Measurements from ENCODE around the gene MATN4.
"Not testable (repeated sequence)": the region's sequence is repeated elsewhere in the genome, so short reads cannot be mapped to it uniquely, and the experiment has no call there.

The MATN4 gene

DNA sequence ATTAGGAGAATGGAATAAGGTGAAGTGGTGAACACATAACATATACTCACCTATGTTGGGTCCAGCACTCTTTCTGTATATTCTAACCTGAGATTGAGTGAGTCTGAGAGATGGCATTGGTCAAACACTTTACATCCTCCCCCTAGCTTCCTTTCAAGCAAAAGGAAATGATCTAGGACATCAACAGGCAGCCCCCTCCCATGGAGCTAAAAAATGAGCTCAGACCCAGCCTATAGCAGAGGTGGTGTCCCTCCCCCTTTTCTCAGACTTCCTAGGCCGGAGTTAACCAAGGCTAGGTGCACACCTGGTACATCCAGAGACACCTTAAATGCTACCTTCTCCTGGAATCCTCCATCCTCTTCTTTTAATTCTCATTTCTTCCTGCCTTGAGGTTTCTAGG, 45.6 kb upstream of the MATN4 start:
- H3K27me3 ChIP-seq (replicated peaks; ENCODE audit: insufficient read depth, low read length) = no peaks in the 10 kb centered on the region
- H2AFZ ChIP-seq (ENCODE audit: low read length) = no peak overlapping the region
- peaks cover 22% of the 10 kb centered on the region for H3K4me1 ChIP-seq (ENCODE audit: low read length)
- DNase-seq = no peak
- peaks cover 3% of the 10 kb centered on the region; the same call in 1 of the 2 replicates for H3F3A ChIP-seq (ENCODE audit: insufficient read depth, low read length)
- H3K9me2 ChIP-seq (replicated peaks; ENCODE audit: insufficient read depth, low read length) = no peaks in the 10 kb centered on the region
- TF ChIP-seq EZH2 (optimal IDR thresholded peaks at IDR 0.05; ENCODE audit: low read depth, low read length) (no peak), EZH2phosphoT487 (IDR thresholded peaks at IDR 0.05; ENCODE audit: low read length) (no peak)
- TF ChIP-seq, protein P1, sequence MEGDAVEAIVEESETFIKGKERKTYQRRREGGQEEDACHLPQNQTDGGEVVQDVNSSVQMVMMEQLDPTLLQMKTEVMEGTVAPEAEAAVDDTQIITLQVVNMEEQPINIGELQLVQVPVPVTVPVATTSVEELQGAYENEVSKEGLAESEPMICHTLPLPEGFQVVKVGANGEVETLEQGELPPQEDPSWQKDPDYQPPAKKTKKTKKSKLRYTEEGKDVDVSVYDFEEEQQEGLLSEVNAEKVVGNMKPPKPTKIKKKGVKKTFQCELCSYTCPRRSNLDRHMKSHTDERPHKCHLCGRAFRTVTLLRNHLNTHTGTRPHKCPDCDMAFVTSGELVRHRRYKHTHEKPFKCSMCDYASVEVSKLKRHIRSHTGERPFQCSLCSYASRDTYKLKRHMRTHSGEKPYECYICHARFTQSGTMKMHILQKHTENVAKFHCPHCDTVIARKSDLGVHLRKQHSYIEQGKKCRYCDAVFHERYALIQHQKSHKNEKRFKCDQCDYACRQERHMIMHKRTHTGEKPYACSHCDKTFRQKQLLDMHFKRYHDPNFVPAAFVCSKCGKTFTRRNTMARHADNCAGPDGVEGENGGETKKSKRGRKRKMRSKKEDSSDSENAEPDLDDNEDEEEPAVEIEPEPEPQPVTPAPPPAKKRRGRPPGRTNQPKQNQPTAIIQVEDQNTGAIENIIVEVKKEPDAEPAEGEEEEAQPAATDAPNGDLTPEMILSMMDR (IDR thresholded peaks at IDR 0.05; ENCODE audit: low read length) = no peak
- H3K27ac ChIP-seq (ENCODE audit: low read length) = no peak overlapping the region
- H3K4me3 ChIP-seq (ENCODE audit: low read length) = no peak overlapping the region
- no peak overlapping the region for H3K9ac ChIP-seq (ENCODE audit: low read length)
- H3K79me2 ChIP-seq (ENCODE audit: low read length) = no peaks in the 10 kb centered on the region
- no peak overlapping the region for H3K4me2 ChIP-seq (ENCODE audit: low read depth, low read length)
- H3K9me3 ChIP-seq (replicated peaks; ENCODE audit: insufficient read depth, low read length) = no peaks in the 10 kb centered on the region
- H4K20me1 ChIP-seq (ENCODE audit: insufficient read depth, low read length) = no peaks in the 10 kb centered on the region
- H3K36me3 ChIP-seq (replicated peaks; ENCODE audit: insufficient read depth, low read length) = no peaks in the 10 kb centered on the region

DNA sequence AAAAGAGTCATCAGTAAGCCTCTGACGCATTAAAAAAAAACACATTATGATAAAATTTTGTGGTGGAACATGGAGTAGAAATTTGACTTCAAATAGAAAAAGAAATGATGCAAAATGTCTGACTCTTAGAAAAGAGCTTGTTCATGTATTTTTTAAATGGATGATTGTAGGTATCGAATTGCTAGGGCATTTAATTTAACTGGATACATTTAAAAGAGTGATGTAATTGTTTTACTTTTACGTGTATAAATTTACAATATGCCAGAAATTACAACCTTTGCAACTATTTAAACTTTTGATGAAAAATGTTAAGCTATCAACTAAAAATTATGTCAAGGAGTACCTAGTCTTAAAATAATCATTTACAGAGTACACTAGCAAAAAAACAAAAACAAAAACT, 44.6 kb upstream of the MATN4 start:
- H3K9me3 ChIP-seq (replicated peaks; ENCODE audit: insufficient read depth, low read length) = no peaks in the 10 kb centered on the region
- no peaks in the 10 kb centered on the region for H3K27me3 ChIP-seq (replicated peaks; ENCODE audit: insufficient read depth, low read length)
- peaks cover 3% of the 10 kb centered on the region; the same call in 1 of the 2 replicates for H3F3A ChIP-seq (ENCODE audit: insufficient read depth, low read length)
- no peak overlapping the region for H3K4me3 ChIP-seq (ENCODE audit: low read length)
- DNase-seq = no peak
- H3K36me3 ChIP-seq (replicated peaks; ENCODE audit: insufficient read depth, low read length) = no peaks in the 10 kb centered on the region
- no peak overlapping the region for H3K9ac ChIP-seq (ENCODE audit: low read length)
- H4K20me1 ChIP-seq (ENCODE audit: insufficient read depth, low read length) = no peaks in the 10 kb centered on the region
- H3K79me2 ChIP-seq (ENCODE audit: low read length) = no peaks in the 10 kb centered on the region
- TF ChIP-seq EZH2phosphoT487 (IDR thresholded peaks at IDR 0.05; ENCODE audit: low read length) = no peak
- TF ChIP-seq, protein P1 (IDR thresholded peaks at IDR 0.05; ENCODE audit: low read length) = no peak
- TF ChIP-seq EZH2 (optimal IDR thresholded peaks at IDR 0.05; ENCODE audit: low read depth, low read length) = no peak
- H3K4me2 ChIP-seq (ENCODE audit: low read depth, low read length) = no peak overlapping the region
- H3K9me2 ChIP-seq (replicated peaks; ENCODE audit: insufficient read depth, low read length) = no peaks in the 10 kb centered on the region
- H2AFZ ChIP-seq (ENCODE audit: low read length) = no peak overlapping the region
- peaks cover 17% of the 10 kb centered on the region for H3K4me1 ChIP-seq (ENCODE audit: low read length)
- no peak overlapping the region for H3K27ac ChIP-seq (ENCODE audit: low read length)

DNA sequence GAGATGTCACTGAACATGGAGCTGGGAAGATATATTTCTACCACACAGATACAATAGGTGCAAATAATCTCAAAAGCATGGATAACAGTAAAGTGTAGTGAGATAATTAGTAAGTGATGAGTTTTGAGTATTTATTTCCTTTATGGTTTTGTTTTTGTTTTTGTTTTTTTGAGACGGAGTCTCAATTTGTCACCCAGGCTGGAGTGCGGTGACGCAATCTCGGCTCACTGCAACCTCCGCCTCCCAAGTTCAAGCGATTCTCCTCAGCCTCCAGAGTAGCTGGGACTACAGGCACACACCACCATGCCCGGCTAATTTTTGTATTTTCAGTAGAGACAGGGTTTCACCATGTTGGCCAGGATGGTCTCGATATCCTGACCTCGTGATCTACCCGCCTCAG, 42.7 kb upstream of the MATN4 start:
- H3K79me2 ChIP-seq (ENCODE audit: low read length); H3K4me3 ChIP-seq (ENCODE audit: low read length); H3K36me3 ChIP-seq (replicated peaks; ENCODE audit: insufficient read depth, low read length); H4K20me1 ChIP-seq (ENCODE audit: insufficient read depth, low read length); H3K9me3 ChIP-seq (replicated peaks; ENCODE audit: insufficient read depth, low read length); H3K9ac ChIP-seq (ENCODE audit: low read length); H3K27ac ChIP-seq (ENCODE audit: low read length); H3F3A ChIP-seq (ENCODE audit: insufficient read depth, low read length); H3K4me2 ChIP-seq (ENCODE audit: low read depth, low read length); H3K9me2 ChIP-seq (replicated peaks; ENCODE audit: insufficient read depth, low read length); H2AFZ ChIP-seq (ENCODE audit: low read length); DNase-seq; H3K27me3 ChIP-seq (replicated peaks; ENCODE audit: insufficient read depth, low read length): not testable (repeated sequence)
- H3K4me1 ChIP-seq (ENCODE audit: low read length) = peaks cover 12% of the 10 kb centered on the region

DNA sequence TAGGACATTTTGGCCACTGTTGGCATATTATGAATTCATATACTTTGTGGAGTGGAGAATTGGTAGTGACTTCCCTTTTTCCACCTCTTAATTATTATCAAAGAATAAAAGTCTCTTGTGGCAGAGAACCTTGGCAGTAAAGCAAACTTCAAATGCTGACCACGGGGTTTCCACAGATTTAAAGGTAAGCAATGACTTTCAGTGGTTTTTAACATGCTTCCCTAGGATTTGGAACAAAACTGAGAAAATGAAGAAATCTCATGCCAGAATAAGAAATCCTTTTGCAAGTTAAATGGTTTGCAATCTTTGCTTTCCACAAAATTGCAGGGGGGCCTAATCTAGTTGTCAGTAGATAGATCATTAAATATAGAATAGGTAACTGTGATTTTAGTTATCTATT, 42.1 kb upstream of the MATN4 start:
- H2AFZ ChIP-seq (ENCODE audit: low read length) = no peak overlapping the region

More for the DNA sequence above, 42.1 kb upstream of the MATN4 start:
- Histone ChIP-seq H3K9ac (ENCODE audit: low read length) (no peak overlapping the region), H3K4me2 (ENCODE audit: low read depth, low read length) (no peak overlapping the region), H3F3A (ENCODE audit: insufficient read depth, low read length) (no peaks in the 10 kb centered on the region), H3K36me3 (replicated peaks; ENCODE audit: insufficient read depth, low read length) (no peaks in the 10 kb centered on the region), H3K4me3 (ENCODE audit: low read length) (no peak overlapping the region), H3K9me3 (replicated peaks; ENCODE audit: insufficient read depth, low read length) (no peaks in the 10 kb centered on the region), H3K27ac (ENCODE audit: low read length) (no peak overlapping the region), H3K79me2 (ENCODE audit: low read length) (no peaks in the 10 kb centered on the region), H4K20me1 (ENCODE audit: insufficient read depth, low read length) (no peaks in the 10 kb centered on the region), H3K4me1 (ENCODE audit: low read length) (0 out of 2 replicates have a peak, but pooled peaks cover 7% of the 10 kb centered on the region), H3K27me3 (replicated peaks; ENCODE audit: insufficient read depth, low read length) (peaks cover 8% of the 10 kb centered on the region; the same call in 1 of the 2 replicates), H3K9me2 (replicated peaks; ENCODE audit: insufficient read depth, low read length) (no peaks in the 10 kb centered on the region)
- DNase-seq = no peak
- TF ChIP-seq, protein P1 (IDR thresholded peaks at IDR 0.05; ENCODE audit: low read length) = no peak
- TF ChIP-seq EZH2phosphoT487 (IDR thresholded peaks at IDR 0.05; ENCODE audit: low read length) (no peak), EZH2 (optimal IDR thresholded peaks at IDR 0.05; ENCODE audit: low read depth, low read length) (no peak)

Data from MM.1S (cell line).